Measurements from ENCODE around the gene NAV3.

Gene NAV3

GRCh38 chr12:78208092-78208491 is 377.4 kb downstream of the NAV3 start:
- Histone ChIP-seq H3F3A (ENCODE audit: insufficient read depth, low read length) (no peaks in the 10 kb centered on the region), H3K36me3 (replicated peaks; ENCODE audit: insufficient read depth, low read length) (no peaks in the 10 kb centered on the region), H3K9me3 (replicated peaks; ENCODE audit: insufficient read depth, low read length) (no peaks in the 10 kb centered on the region), H3K79me2 (ENCODE audit: low read length) (no peaks in the 10 kb centered on the region), H3K9ac (ENCODE audit: low read length) (no peak overlapping the region), H3K27me3 (replicated peaks; ENCODE audit: insufficient read depth, low read length) (no peaks in the 10 kb centered on the region), H3K4me3 (ENCODE audit: low read length) (no peak overlapping the region), H3K4me1 (ENCODE audit: low read length) (no peaks in the 10 kb centered on the region), H3K4me2 (ENCODE audit: low read depth, low read length) (no peak overlapping the region), H4K20me1 (ENCODE audit: insufficient read depth, low read length) (no peaks in the 10 kb centered on the region), H3K27ac (ENCODE audit: low read length) (no peak overlapping the region), H3K9me2 (replicated peaks; ENCODE audit: insufficient read depth, low read length) (no peaks in the 10 kb centered on the region), H2AFZ (ENCODE audit: low read length) (no peak overlapping the region)
- TF ChIP-seq EZH2 (optimal IDR thresholded peaks at IDR 0.05; ENCODE audit: low read depth, low read length) (no peak), EZH2phosphoT487 (IDR thresholded peaks at IDR 0.05; ENCODE audit: low read length) (no peak)
- TF ChIP-seq, protein P1, sequence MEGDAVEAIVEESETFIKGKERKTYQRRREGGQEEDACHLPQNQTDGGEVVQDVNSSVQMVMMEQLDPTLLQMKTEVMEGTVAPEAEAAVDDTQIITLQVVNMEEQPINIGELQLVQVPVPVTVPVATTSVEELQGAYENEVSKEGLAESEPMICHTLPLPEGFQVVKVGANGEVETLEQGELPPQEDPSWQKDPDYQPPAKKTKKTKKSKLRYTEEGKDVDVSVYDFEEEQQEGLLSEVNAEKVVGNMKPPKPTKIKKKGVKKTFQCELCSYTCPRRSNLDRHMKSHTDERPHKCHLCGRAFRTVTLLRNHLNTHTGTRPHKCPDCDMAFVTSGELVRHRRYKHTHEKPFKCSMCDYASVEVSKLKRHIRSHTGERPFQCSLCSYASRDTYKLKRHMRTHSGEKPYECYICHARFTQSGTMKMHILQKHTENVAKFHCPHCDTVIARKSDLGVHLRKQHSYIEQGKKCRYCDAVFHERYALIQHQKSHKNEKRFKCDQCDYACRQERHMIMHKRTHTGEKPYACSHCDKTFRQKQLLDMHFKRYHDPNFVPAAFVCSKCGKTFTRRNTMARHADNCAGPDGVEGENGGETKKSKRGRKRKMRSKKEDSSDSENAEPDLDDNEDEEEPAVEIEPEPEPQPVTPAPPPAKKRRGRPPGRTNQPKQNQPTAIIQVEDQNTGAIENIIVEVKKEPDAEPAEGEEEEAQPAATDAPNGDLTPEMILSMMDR (IDR thresholded peaks at IDR 0.05; ENCODE audit: low read length) = no peak
- DNase-seq = no peak

- Histone ChIP-seq H3K4me1 (ENCODE audit: low read length) (no peaks in the 10 kb centered on the region), H3K9ac (ENCODE audit: low read length) (no peak overlapping the region), H3K9me3 (replicated peaks; ENCODE audit: insufficient read depth, low read length) (no peaks in the 10 kb centered on the region), H2AFZ (ENCODE audit: low read length) (no peak overlapping the region), H3K4me3 (ENCODE audit: low read length) (no peak overlapping the region), H4K20me1 (ENCODE audit: insufficient read depth, low read length) (no peaks in the 10 kb centered on the region), H3K36me3 (replicated peaks; ENCODE audit: insufficient read depth, low read length) (no peaks in the 10 kb centered on the region), H3K4me2 (ENCODE audit: low read depth, low read length) (no peak overlapping the region), H3K27me3 (replicated peaks; ENCODE audit: insufficient read depth, low read length) (no peaks in the 10 kb centered on the region), H3K27ac (ENCODE audit: low read length) (no peak overlapping the region), H3F3A (ENCODE audit: insufficient read depth, low read length) (no peaks in the 10 kb centered on the region), H3K79me2 (ENCODE audit: low read length) (no peaks in the 10 kb centered on the region), H3K9me2 (replicated peaks; ENCODE audit: insufficient read depth, low read length) (no peaks in the 10 kb centered on the region)
- no peak for DNase-seq
- no peak for TF ChIP-seq EZH2phosphoT487 (IDR thresholded peaks at IDR 0.05; ENCODE audit: low read length)
- no peak for TF ChIP-seq EZH2 (optimal IDR thresholded peaks at IDR 0.05; ENCODE audit: low read depth, low read length)
- TF ChIP-seq, protein P1 (IDR thresholded peaks at IDR 0.05; ENCODE audit: low read length) = no peak
Measured at GRCh38 chr12:78209846-78210505, 379.3 kb downstream of the NAV3 start.

DNA sequence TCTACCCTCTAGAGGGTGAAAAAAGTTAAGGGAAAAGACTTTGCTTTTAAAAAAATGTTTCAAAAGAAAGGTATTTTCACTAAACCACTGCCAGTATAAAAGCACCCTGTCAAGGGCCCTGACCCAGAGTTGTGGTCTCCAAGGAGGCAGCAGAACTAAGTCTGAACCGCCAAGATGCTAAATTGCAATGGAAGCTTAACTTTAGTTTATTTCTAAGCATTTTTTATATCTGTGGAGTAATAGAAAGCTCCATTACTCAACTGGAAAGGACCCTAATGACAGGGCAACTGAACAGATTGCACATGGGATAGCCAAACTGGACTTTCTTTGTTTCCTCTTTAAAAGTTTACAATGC is 379.8 kb downstream of the NAV3 start:
- Histone ChIP-seq H2AFZ (ENCODE audit: low read length) (no peak overlapping the region), H3K9me2 (replicated peaks; ENCODE audit: insufficient read depth, low read length) (no peaks in the 10 kb centered on the region), H3K4me2 (ENCODE audit: low read depth, low read length) (no peak overlapping the region), H3K27me3 (replicated peaks; ENCODE audit: insufficient read depth, low read length) (no peaks in the 10 kb centered on the region), H3K4me1 (ENCODE audit: low read length) (no peaks in the 10 kb centered on the region), H3K4me3 (ENCODE audit: low read length) (no peak overlapping the region), H3K36me3 (replicated peaks; ENCODE audit: insufficient read depth, low read length) (no peaks in the 10 kb centered on the region), H4K20me1 (ENCODE audit: insufficient read depth, low read length) (no peaks in the 10 kb centered on the region), H3K27ac (ENCODE audit: low read length) (no peak overlapping the region), H3K79me2 (ENCODE audit: low read length) (no peaks in the 10 kb centered on the region), H3F3A (ENCODE audit: insufficient read depth, low read length) (no peaks in the 10 kb centered on the region), H3K9ac (ENCODE audit: low read length) (no peak overlapping the region), H3K9me3 (replicated peaks; ENCODE audit: insufficient read depth, low read length) (no peaks in the 10 kb centered on the region)
- TF ChIP-seq EZH2 (optimal IDR thresholded peaks at IDR 0.05; ENCODE audit: low read depth, low read length) (no peak), EZH2phosphoT487 (IDR thresholded peaks at IDR 0.05; ENCODE audit: low read length) (no peak)
- TF ChIP-seq, protein P1 (IDR thresholded peaks at IDR 0.05; ENCODE audit: low read length) = no peak
- DNase-seq = no peak
